Stimulated activated CD8-positive, alpha-beta memory T cell treated with anti-CD3 and anti-CD28 coated beads, Interleukin-7, amount 100 ng/mL, for 24 hours (primary cell): ENCODE results near the gene NDUFA11.

Source experiments
- DNase-seq: peaks from one replicate; pipeline ENCODE4 v3.0.0-alpha.2; 2020; ENCODE audit warnings: low read depth

NDUFA11 gene

GRCh38 chr19:5908773-5909442, 5.3 kb upstream of the NDUFA11 start:
- DNase-seq = no peak

GRCh38 chr19:5907241-5907640, 3.7 kb upstream of the NDUFA11 start:
- DNase-seq = no peak

GRCh38 chr19:5905114-5905778, 1.7 kb upstream of the NDUFA11 start:
- no peak for DNase-seq

- peak; percentile 100 for DNase-seq
Observed at GRCh38 chr19:5904352-5905113, 943 bp upstream of the NDUFA11 start, which contains the start of gene VMAC. Gene VMAC, plus strand, starts transcription at chr19:5904872. Its CDS starts 19 bp downstream, at chr19:5904891.

GRCh38 chr19:5903056-5903623, 450 bp downstream of the NDUFA11 start:
- DNase-seq = no peak

GRCh38 chr19:5900976-5901375, 2.6 kb downstream of the NDUFA11 start:
- no peak for DNase-seq

GRCh38 chr19:5899728-5900526, 3.7 kb downstream of the NDUFA11 start:
- no peak for DNase-seq

- DNase-seq = no peak
Observed at GRCh38 chr19:5897189-5897969, 6.2 kb downstream of the NDUFA11 start.

GRCh38 chr19:5896365-5897076, 7.1 kb downstream of the NDUFA11 start:
- no peak for DNase-seq

- no peak for DNase-seq
Observed at GRCh38 chr19:5895890-5896289, 7.7 kb downstream of the NDUFA11 start.

GRCh38 chr19:5895409-5895808, 8.2 kb downstream of the NDUFA11 start:
- DNase-seq = no peak

- no peak for DNase-seq
Observed at GRCh38 chr19:5894704-5895349, 8.8 kb downstream of the NDUFA11 start.

- no peak for DNase-seq
Observed at GRCh38 chr19:5893907-5894703, 9.5 kb downstream of the NDUFA11 start.

- no peak for DNase-seq
Observed at GRCh38 chr19:5893296-5893903, 10.2 kb downstream of the NDUFA11 start.

GRCh38 chr19:5892772-5893275, 10.8 kb downstream of the NDUFA11 start:
- DNase-seq = no peak

GRCh38 chr19:5891938-5892771, 11.4 kb downstream of the NDUFA11 start:
- no peak for DNase-seq

- DNase-seq = no peak
Observed at GRCh38 chr19:5891572-5891937, 12.0 kb downstream of the NDUFA11 start.
